IMR-90 (cell line): Measurements from ENCODE around the gene IL23R.

Experiments
- BHLHE40 ChIP-seq: fragments of 150-350 bp; IDR thresholded peaks from 2 replicates; pipeline ENCODE4 v1.6.1; 2016; ENCODE audit warnings: mild to moderate bottlenecking, low read depth, low read length
- CEBPB ChIP-seq: IDR thresholded peaks from 2 replicates; pipeline ENCODE4 v1.6.1; 2012; ENCODE audit warnings: low read depth, low read length, improper control_type of control experiment
- CHD1 ChIP-seq: IDR thresholded peaks from 2 replicates; pipeline ENCODE4 v1.6.1; 2012; ENCODE audit warnings: low read depth, low read length, improper control_type of control experiment
- FOS ChIP-seq: fragments of 150-350 bp; IDR thresholded peaks from 2 replicates; pipeline ENCODE4 v1.6.1; 2016; ENCODE audit warnings: low read depth, low read length
- POLR2A ChIP-seq: IDR thresholded peaks from 2 replicates; pipeline ENCODE4 v1.6.1; 2012; ENCODE audit warnings: mild to moderate bottlenecking, low read depth, low read length
- RAD21 ChIP-seq: IDR thresholded peaks from 2 replicates; pipeline ENCODE4 v1.6.1; 2012; ENCODE audit warnings: low read length, improper control_type of control experiment
- TF ChIP-seq, protein P1 (sequence below): conservative IDR thresholded peaks from 2 replicates; pipeline ENCODE4 v1.5.1; 2012; ENCODE audit warnings: mild to moderate bottlenecking, low read depth, low read length, improper control_type of control experiment
- TF ChIP-seq, protein P2 (sequence below): fragments of 150-350 bp; IDR thresholded peaks from 2 replicates; pipeline ENCODE4 v1.6.1; 2017; ENCODE audit warnings: mild to moderate bottlenecking, antibody characterized with exemption, low read length, low read depth

DNA sequence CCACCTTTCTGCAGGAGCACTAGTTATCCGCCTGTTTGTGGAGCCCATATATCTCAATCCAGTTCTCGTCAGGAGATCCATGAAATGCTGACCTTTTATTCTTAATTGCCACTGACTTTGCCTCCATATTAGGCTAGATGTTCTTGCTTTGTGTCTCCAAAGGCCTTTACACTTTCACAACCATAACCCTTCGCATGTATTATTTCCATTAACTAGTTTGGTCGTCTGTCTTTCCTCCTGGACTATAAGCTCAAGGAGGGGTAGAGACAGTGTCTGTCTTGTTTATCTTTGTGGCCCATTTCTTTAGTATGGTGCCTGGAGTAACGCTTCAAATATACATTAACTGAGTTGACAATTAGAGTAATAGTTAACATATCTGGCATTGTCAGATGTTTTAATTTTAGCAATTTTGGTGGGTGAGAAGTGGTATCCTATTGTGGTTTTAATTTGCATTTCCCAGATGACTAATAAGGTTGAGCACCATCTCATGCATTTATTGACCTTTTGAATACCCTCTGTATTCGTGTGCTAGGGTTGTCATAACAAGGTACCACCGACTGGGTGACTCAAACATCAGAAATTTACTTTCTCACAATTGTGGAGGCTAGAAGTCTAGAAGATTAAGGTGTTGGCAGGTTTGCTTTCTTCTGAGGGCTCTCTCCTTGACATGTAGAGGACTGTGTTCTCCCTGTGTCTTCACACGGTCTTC lies 119.7 kb downstream of the IL23R start:
- TF ChIP-seq, protein P1, sequence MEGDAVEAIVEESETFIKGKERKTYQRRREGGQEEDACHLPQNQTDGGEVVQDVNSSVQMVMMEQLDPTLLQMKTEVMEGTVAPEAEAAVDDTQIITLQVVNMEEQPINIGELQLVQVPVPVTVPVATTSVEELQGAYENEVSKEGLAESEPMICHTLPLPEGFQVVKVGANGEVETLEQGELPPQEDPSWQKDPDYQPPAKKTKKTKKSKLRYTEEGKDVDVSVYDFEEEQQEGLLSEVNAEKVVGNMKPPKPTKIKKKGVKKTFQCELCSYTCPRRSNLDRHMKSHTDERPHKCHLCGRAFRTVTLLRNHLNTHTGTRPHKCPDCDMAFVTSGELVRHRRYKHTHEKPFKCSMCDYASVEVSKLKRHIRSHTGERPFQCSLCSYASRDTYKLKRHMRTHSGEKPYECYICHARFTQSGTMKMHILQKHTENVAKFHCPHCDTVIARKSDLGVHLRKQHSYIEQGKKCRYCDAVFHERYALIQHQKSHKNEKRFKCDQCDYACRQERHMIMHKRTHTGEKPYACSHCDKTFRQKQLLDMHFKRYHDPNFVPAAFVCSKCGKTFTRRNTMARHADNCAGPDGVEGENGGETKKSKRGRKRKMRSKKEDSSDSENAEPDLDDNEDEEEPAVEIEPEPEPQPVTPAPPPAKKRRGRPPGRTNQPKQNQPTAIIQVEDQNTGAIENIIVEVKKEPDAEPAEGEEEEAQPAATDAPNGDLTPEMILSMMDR: no peak
- TF ChIP-seq BHLHE40: no peak
- no peak for TF ChIP-seq FOS
- no peak for TF ChIP-seq POLR2A
- TF ChIP-seq RAD21: no peak
- TF ChIP-seq CHD1: no peak
- TF ChIP-seq CEBPB: no peak
- TF ChIP-seq, protein P2, sequence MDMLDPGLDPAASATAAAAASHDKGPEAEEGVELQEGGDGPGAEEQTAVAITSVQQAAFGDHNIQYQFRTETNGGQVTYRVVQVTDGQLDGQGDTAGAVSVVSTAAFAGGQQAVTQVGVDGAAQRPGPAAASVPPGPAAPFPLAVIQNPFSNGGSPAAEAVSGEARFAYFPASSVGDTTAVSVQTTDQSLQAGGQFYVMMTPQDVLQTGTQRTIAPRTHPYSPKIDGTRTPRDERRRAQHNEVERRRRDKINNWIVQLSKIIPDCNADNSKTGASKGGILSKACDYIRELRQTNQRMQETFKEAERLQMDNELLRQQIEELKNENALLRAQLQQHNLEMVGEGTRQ: no peak
